Stomach (tissue), 4 donors: ENCODE measurements around the gene FAM151B.

Experiments used
- CTCF ChIP-seq, 7 experiments: fragments of 450-650 bp in 4 of 7; fragments of 200-600 bp in 3 of 7; sonication (generic) in 3 of 7; IDR thresholded peaks; one replicate each; pipeline ENCODE4 v1.5.1; 2016 to 2019; ENCODE audit warnings: antibody characterized with exemption in 7 of 7, control low read depth in 2 of 7, mild to moderate bottlenecking in 1 of 7
- EP300 ChIP-seq: sonication (generic); formaldehyde crosslinking; IDR thresholded peaks from one replicate; pipeline ENCODE4 v1.6.1; 2017; ENCODE audit warnings: antibody characterized with exemption
- POLR2A ChIP-seq, 4 donors: fragments of 450-650 bp; IDR thresholded peaks; one replicate each; pipeline ENCODE4 v1.6.1; 2016; ENCODE audit warnings: antibody characterized with exemption in 4 of 4, control low read depth in 2 of 4, mild to moderate bottlenecking in 1 of 4, moderate library complexity in 1 of 4
- POLR2AphosphoS5 ChIP-seq, 3 donors: sonication (generic); formaldehyde crosslinking; IDR thresholded peaks; one replicate each; pipeline ENCODE4 v1.6.1; 2016; ENCODE audit warnings: antibody characterized with exemption in 3 of 3

- no peak for TF ChIP-seq CTCF (IDR thresholded peaks at IDR 0.05)
- TF ChIP-seq POLR2AphosphoS5 (IDR thresholded peaks at IDR 0.05): no peak
- no peak for TF ChIP-seq POLR2A (IDR thresholded peaks at IDR 0.05)
- no peak for TF ChIP-seq EP300
Measured at GRCh38 chr5:80576383-80576782, 88.5 kb downstream of the FAM151B start.
